Keratinocyte (primary cell): ENCODE data around the gene VANGL2.

Experiments
- CTCF ChIP-seq, 3 experiments: IDR thresholded peaks in 1 of 3; conservative IDR thresholded peaks in 1 of 3; optimal IDR thresholded peaks in 1 of 3; 2 replicates in 2 of 3; 3 replicates in 1 of 3; pipeline versions ENCODE3 to v1.5.1; 2011; ENCODE audit warnings: low read length in 3 of 3, mild to moderate bottlenecking in 3 of 3, moderate library complexity in 2 of 3, control low read depth in 1 of 3, inconsistent platforms in 1 of 3; ENCODE audit not compliant: insufficient read depth in 2 of 3; ENCODE audit errors: extremely low read depth in 1 of 3
- EZH2 ChIP-seq: IDR thresholded peaks from one replicate; pipeline ENCODE4 v1.6.1; 2012; ENCODE audit warnings: inconsistent platforms, mild to moderate bottlenecking, low read length, moderate library complexity

GRCh38 chr1:160432371-160432786 lies 32.0 kb downstream of the VANGL2 start:
- TF ChIP-seq CTCF (optimal IDR thresholded peaks at IDR 0.05 in 1 of 3, IDR thresholded peaks at IDR 0.05 in 1 of 3, conservative IDR thresholded peaks at IDR 0.05 in 1 of 3; ENCODE audit: extremely low read depth in 1 of 3, insufficient read depth in 2 of 3, low read length in 3 of 3) = no peak
- no peak for TF ChIP-seq EZH2
